Occipital lobe (tissue), 3 donors: ENCODE measurements around the gene C15orf62. TPM values are rescaled to one million over a fixed set of nuclear protein-coding genes. Genes with fewer than 3 reads are reported as not detected.

Experiments
- DNase-seq: peaks from one replicate; lab custom pipeline; 2025; lab: John Stamatoyannopoulos, UW
- small RNA-seq: library from RNA; depleted of rRNA; stranded (forward); fragments of <200 nt; gene quantifications from one replicate; pipeline ENCODE3, GENCODE V24; 2014
- total RNA-seq: library from RNA; depleted of rRNA; stranded (reverse); fragments of >200 nt; gene quantifications from one replicate; pipeline ENCODE4 v1.2.3, GENCODE V29; 2014

Gene C15orf62
- total RNA-seq, 1 donor from 2014 or later: not detected

DNA sequence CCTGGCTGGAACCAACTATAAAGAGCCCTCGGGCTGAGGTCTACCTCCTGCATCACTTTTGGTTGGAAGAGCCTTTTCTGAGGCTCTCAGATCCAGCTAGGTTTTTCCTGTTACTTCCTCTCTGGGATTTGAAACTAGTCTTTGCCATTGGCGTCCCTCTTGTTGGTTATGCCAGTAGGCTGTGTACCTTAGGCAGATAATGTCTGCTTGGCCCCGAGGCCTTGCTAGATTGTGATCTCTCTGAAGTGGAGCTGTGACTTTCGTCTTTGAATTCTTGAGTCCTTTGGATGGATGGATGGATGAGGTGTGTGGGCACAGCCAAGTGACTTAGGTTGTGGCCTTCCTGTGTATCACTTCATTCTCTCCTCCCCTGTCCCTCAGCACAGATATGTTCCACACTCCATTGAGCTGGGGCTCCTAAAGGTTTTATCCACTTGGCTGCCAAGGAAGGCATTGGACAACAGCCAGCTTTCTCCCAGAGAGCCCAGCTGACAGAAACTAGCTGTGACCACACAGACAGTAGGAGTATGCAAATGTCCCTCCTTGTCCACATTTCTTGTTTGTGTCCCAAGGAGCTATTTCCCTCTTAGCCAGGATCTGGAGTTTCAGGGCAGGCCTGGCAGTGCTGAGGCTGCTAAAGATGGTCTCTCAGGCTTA, 45.4 kb downstream of the C15orf62 start:
- peak; percentile 17 for DNase-seq

DNA sequence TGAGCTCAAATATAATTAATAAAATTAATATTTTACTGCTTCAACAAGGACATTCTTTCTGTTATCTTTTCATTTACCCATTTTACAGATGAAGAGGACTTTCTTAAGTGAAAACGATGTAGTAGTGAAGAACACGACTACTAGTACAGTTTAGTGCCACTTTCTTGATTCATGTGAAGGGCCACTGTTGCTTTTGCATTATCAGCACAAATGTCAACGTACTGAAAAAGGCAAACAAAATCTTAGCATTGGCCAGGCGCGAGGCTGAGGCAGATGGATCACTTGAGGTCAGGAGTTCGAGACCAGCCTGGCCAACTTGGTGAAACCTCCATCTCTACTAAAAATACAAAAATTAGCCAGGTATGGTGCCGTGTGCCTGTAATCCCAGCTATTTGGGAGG, 49.3 kb downstream of the C15orf62 start:
- DNase-seq: no peak

DNA sequence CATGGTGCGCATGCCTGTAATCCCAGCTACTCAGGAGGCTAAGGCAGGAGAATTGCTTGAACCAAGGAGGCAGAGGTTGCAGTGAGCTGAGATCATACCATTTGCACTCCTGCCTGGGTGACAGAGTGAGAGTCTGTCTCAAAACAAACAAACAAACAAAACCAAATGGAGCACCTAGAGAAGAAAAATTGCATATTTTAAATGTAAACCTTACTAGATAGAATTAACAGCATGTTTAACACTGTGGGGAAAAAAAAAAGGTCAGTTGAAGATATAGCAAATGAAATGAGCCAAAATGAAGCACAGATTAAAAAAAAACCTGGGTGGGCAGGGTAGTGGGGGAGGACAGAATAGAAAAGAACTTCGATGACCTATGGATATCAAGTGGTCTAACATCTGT, 51.4 kb downstream of the C15orf62 start:
- DNase-seq: no peak

Small RNAs within 50 kb of the gene (small RNA-seq; reads per million reads assigned to genes)
- not detected for gene SUMO2P15

Other genes with a start within 250 kb of the C15orf62 start
- gene CCDC32, start 204.9 kb upstream of the C15orf62 start, total RNA-seq: 25.9 TPM
- gene RPUSD2, start 200.7 kb upstream of the C15orf62 start, total RNA-seq: 14.2 TPM
- gene KNL1, start 175.7 kb upstream of the C15orf62 start, total RNA-seq: 4.7 TPM
- 0.47 TPM for gene RAD51, start 74.8 kb upstream of the C15orf62 start, total RNA-seq
- 15.0 TPM for gene RMDN3, start 14.7 kb upstream of the C15orf62 start, total RNA-seq
- gene GCHFR, start 5.9 kb upstream of the C15orf62 start, total RNA-seq: 1.9 TPM
- gene ZFYVE19, start 37.1 kb downstream of the C15orf62 start, total RNA-seq: 21.8 TPM
- 12.8 TPM for gene DNAJC17, start 37.5 kb downstream of the C15orf62 start, total RNA-seq
- gene PPP1R14D, start 58.7 kb downstream of the C15orf62 start, total RNA-seq: not detected
- gene SPINT1, start 74.1 kb downstream of the C15orf62 start, total RNA-seq: 5.1 TPM
- 10.8 TPM for gene RHOV, start 104.3 kb downstream of the C15orf62 start, total RNA-seq
- gene VPS18, start 124.5 kb downstream of the C15orf62 start, total RNA-seq: 27.5 TPM
- gene DLL4, start 159.4 kb downstream of the C15orf62 start, total RNA-seq: 4.8 TPM
- 4.2 TPM for gene CHAC1, start 183.5 kb downstream of the C15orf62 start, total RNA-seq